ENCODE data around the gene TAS2R41. TPM values are rescaled to one million over a fixed set of nuclear protein-coding genes. Genes with fewer than 3 reads are reported as not detected.

Gene TAS2R41
- total and polyA plus RNA-seq, 7 donors: not detected

DNA sequence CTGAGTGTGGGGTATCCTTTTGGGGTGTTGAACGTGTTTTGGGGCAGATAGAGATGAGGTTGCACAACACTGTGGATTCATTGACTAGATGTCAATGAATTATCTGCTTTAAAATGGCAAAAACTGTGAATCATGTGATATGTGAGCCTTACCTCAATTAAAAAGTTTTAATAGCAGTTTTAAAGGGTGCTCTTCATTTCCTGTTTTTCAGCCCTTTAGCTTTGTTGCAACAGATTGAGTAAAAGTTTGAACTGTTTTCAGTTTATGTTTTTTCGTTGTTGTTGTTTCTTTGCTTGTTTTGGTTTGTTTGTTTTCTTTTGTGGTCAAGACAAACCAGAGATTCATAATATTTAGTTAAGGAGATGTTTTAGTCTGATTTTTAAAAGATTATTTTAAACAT, 9.4 kb downstream of the TAS2R41 start:
- Histone ChIP-seq H3K36me3 (ENCODE audit: insufficient read depth in 1 of 2, low read depth in 1 of 2) (no peaks in the 10 kb centered on the region), H3K9me3 (no peaks in the 10 kb centered on the region), H3K27ac (no peak overlapping the region), H3K4me1 (no peaks in the 10 kb centered on the region), H3K27me3 (ENCODE audit: insufficient read depth in 3 of 3, low read length in 2 of 3) (no peaks in the 10 kb centered on the region), H3K4me3 (no peak overlapping the region)
- TF ChIP-seq, protein P1, sequence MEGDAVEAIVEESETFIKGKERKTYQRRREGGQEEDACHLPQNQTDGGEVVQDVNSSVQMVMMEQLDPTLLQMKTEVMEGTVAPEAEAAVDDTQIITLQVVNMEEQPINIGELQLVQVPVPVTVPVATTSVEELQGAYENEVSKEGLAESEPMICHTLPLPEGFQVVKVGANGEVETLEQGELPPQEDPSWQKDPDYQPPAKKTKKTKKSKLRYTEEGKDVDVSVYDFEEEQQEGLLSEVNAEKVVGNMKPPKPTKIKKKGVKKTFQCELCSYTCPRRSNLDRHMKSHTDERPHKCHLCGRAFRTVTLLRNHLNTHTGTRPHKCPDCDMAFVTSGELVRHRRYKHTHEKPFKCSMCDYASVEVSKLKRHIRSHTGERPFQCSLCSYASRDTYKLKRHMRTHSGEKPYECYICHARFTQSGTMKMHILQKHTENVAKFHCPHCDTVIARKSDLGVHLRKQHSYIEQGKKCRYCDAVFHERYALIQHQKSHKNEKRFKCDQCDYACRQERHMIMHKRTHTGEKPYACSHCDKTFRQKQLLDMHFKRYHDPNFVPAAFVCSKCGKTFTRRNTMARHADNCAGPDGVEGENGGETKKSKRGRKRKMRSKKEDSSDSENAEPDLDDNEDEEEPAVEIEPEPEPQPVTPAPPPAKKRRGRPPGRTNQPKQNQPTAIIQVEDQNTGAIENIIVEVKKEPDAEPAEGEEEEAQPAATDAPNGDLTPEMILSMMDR (IDR thresholded peaks at IDR 0.05): no peak
- DNase-seq (no peak), ATAC-seq (no peak)
- intact Hi-C loops (cut with DNase I): no loop called here
- WGBS, 3 donors: 57 to 81% (median 68%) methylated on average over 2 of the region's 2 CpGs

DNA sequence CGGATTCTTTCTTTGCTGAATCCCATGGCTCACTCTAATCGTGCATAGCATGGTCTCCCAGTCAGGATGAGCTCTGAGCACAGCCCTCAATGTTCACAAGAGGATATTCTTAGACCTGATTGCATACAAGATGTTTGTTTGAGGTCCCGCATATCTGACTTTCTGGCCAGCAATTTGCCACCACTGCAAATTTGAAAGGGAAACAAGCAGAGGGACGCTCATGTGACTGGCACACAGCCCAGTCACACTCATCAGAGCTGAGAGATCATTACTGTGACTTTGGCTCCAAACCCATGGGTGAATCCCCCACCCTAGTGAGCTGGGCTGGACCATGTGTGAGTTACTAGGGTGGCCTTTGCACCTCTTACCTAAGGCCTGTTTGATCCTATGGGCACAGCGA, 9.9 kb downstream of the TAS2R41 start:
- Histone ChIP-seq H3K36me3 (ENCODE audit: insufficient read depth in 1 of 2, low read depth in 1 of 2) (no peaks in the 10 kb centered on the region), H3K4me1 (no peaks in the 10 kb centered on the region), H3K4me3 (no peak overlapping the region), H3K27ac (no peak overlapping the region), H3K9me3 (no peaks in the 10 kb centered on the region), H3K27me3 (ENCODE audit: insufficient read depth in 3 of 3, low read length in 2 of 3) (no peaks in the 10 kb centered on the region)
- intact Hi-C loops (cut with DNase I): no loop called here
- TF ChIP-seq, protein P1 (IDR thresholded peaks at IDR 0.05): no peak
- peak; percentile 43 to 55 for DNase-seq
- peak in 2 of 4 donors; percentile 34 to 35 for ATAC-seq
- WGBS, 3 donors: 24 to 28% (median 26%) methylated on average over 5 of the region's 5 CpGs

DNA sequence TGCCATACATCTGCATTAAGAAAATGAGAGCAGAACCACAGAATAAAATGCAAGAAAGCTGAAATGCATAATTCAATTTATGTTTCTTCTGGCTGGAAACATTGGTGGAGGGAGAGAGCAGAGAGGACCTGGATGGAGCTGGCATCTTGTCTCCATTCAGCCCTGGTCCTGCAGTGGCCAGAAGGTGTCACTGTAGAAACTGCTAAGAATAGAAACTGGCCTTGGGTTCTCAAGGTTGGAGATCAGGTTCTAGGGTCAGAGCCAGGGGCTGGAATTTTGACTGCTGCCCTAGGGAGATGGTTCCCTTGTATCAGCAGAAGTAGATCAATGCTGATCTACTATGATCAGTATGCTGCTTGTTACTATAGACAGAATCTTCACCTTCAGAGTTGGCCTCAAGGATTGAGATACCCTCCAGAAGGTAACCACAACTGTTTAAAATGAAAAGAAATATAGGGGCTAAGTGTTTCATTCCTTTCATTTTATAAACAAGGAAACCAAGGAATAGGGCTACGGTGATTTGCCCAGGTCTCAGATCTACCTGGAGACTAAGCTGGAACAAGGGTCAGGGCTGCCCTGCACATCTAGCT, 13.1 kb downstream of the TAS2R41 start:
- intact Hi-C loops (cut with DNase I): no loop called here
- H3K27ac ChIP-seq: no peak overlapping the region
- H3K36me3 ChIP-seq (ENCODE audit: insufficient read depth in 1 of 2, low read depth in 1 of 2): no peaks in the 10 kb centered on the region
- no peaks in the 10 kb centered on the region for H3K9me3 ChIP-seq
- no peak overlapping the region for H3K4me3 ChIP-seq
- no peak for DNase-seq
- no peaks in the 10 kb centered on the region for H3K27me3 ChIP-seq (ENCODE audit: insufficient read depth in 3 of 3, low read length in 2 of 3)
- no peaks in the 10 kb centered on the region for H3K4me1 ChIP-seq
- TF ChIP-seq, protein P1 (IDR thresholded peaks at IDR 0.05): peak; percentile 41
- peak in 3 of 4 donors; percentile 47 to 68 (median 68) for ATAC-seq
- WGBS, 3 donors: 33 to 100% (median 96%) methylated on average over 1 of the region's 1 CpG

DNA sequence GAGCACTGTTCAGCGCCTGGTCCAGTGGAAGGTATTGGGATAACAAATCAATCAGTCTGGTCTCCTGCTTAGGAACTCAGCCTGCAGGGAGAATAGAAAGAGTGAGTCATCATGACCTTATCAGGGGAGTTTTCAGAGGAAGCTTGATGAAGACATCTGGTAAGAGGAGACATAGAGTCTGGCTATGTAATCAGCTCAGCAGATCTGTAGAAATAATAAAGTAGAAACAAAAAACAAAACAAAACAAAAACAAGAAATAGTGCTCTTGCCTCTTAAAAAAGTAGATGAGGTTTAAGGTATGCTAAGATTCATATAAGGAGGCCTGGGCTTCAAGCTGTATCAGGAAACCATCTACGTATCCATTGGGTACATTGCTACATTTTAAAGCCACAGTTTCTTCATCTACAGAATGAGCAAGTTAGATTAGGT, 14.4 kb downstream of the TAS2R41 start:
- no peaks in the 10 kb centered on the region for H3K4me1 ChIP-seq
- H3K36me3 ChIP-seq (ENCODE audit: insufficient read depth in 1 of 2, low read depth in 1 of 2): no peaks in the 10 kb centered on the region
- DNase-seq: no peak
- H3K9me3 ChIP-seq: no peaks in the 10 kb centered on the region
- TF ChIP-seq, protein P1 (IDR thresholded peaks at IDR 0.05): no peak
- no peak overlapping the region for H3K4me3 ChIP-seq
- WGBS, 3 donors: 71 to 88% (median 74%) methylated on average over 2 of the region's 2 CpGs
- intact Hi-C loops (cut with DNase I): no loop called here
- peak overlapping the region; percentile 56 for H3K27ac ChIP-seq
- no peaks in the 10 kb centered on the region for H3K27me3 ChIP-seq (ENCODE audit: insufficient read depth in 3 of 3, low read length in 2 of 3)
- ATAC-seq: peak in 1 of 4 donors; percentile 42

Data from psoas muscle (tissue), 8 donors.